ENCODE results near the gene ITPKB. TPM values are rescaled to one million over a fixed set of nuclear protein-coding genes. Genes with fewer than 3 reads are reported as not detected.

ITPKB gene
- polyA plus RNA-seq, 1 of the 3 experiments (the other 2 are of a cell fraction): 2.4 TPM

- TF ChIP-seq MXI1 (IDR thresholded peaks at IDR 0.05; ENCODE audit: low read depth, low read length): peak; percentile 69
- no peak for TF ChIP-seq FOXM1 (IDR thresholded peaks at IDR 0.05; ENCODE audit: low read depth)
- TF ChIP-seq, protein P1, sequence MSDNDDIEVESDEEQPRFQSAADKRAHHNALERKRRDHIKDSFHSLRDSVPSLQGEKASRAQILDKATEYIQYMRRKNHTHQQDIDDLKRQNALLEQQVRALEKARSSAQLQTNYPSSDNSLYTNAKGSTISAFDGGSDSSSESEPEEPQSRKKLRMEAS (IDR thresholded peaks at IDR 0.05; ENCODE audit: low read depth): peak; percentile 95
- TF ChIP-seq RXRA (IDR thresholded peaks at IDR 0.05; ENCODE audit: borderline replicate concordance, low read depth): no peak
These were observed 112.5 kb downstream of the ITPKB start (continued) for GRCh38 chr1:226626577-226626956.

GRCh38 chr1:226625832-226626576 is 113.1 kb downstream of the ITPKB start:
- whole genome bisulfite sequencing (ENCODE audit: low lambda C conversion rate): 67% methylated on average over 10 of the region's 10 CpGs
- CTCF ChIA-PET: interaction anchor here (0.6 to 3.5 kb wide), 56 partner anchors 9 to 822 kb away, joined by 3 to 20 read pairs (median 4); partner anchors contain the start of genes PARP1 and STUM
- Histone ChIP-seq H3K9ac (no peak overlapping the region), H3K79me2 (ENCODE audit: insufficient read depth) (no peaks in the 10 kb centered on the region), H3K4me1 (ENCODE audit: control insufficient read depth in 1 of 2, insufficient read depth in 2 of 2, low read depth in 1 of 2, low read length in 1 of 2) (no peaks in the 10 kb centered on the region; a peak in 1 of 4 replicates), H2AFZ (ENCODE audit: low read depth) (no peak overlapping the region), H3K4me3 (ENCODE audit: low read depth in 2 of 2, low read length in 1 of 2) (no peak overlapping the region; a peak in 1 of 4 replicates), H3F3A (replicated peaks; ENCODE audit: insufficient read depth) (no peaks in the 10 kb centered on the region), H4K20me1 (ENCODE audit: insufficient read depth) (no peaks in the 10 kb centered on the region), H3K4me2 (no peak overlapping the region), H3K27ac (ENCODE audit: low read depth in 2 of 2, low read length in 1 of 2) (no peak overlapping the region), H3K9me2 (no peaks in the 10 kb centered on the region), H3K36me3 (replicated peaks in 1 of 2; ENCODE audit: control insufficient read depth in 1 of 2, insufficient read depth in 2 of 2, low read length in 1 of 2) (no peaks in the 10 kb centered on the region), H3K9me3 (no peaks in the 10 kb centered on the region; the same call in 1 of the 2 replicates), H3K27me3 (ENCODE audit: insufficient read depth) (no peaks in the 10 kb centered on the region)
- POLR2A ChIA-PET: no interaction called here
- TF ChIP-seq RFX5 (IDR thresholded peaks at IDR 0.05; ENCODE audit: low read length) (no peak), ZBTB33 (IDR thresholded peaks at IDR 0.05; ENCODE audit: borderline replicate concordance, low read depth) (no peak), EP300 (IDR thresholded peaks at IDR 0.05; ENCODE audit: borderline replicate concordance in 1 of 2, low read depth in 1 of 2, low read length in 1 of 2) (no peak), EZH2phosphoT487 (IDR thresholded peaks at IDR 0.05; ENCODE audit: borderline replicate concordance, low read depth) (no peak), RCOR1 (IDR thresholded peaks at IDR 0.05; ENCODE audit: low read length) (no peak), JUND (IDR thresholded peaks at IDR 0.05) (no peak), RXRA (IDR thresholded peaks at IDR 0.05; ENCODE audit: borderline replicate concordance, low read depth) (no peak), TCF12 (IDR thresholded peaks at IDR 0.05) (no peak), MXI1 (IDR thresholded peaks at IDR 0.05; ENCODE audit: low read depth, low read length) (no peak), RAD21 (IDR thresholded peaks at IDR 0.05; ENCODE audit: low read length) (no peak)
- TF ChIP-seq, protein P2, sequence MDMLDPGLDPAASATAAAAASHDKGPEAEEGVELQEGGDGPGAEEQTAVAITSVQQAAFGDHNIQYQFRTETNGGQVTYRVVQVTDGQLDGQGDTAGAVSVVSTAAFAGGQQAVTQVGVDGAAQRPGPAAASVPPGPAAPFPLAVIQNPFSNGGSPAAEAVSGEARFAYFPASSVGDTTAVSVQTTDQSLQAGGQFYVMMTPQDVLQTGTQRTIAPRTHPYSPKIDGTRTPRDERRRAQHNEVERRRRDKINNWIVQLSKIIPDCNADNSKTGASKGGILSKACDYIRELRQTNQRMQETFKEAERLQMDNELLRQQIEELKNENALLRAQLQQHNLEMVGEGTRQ (IDR thresholded peaks at IDR 0.05; ENCODE audit: borderline replicate concordance, low read depth, low read length): no peak
- TF ChIP-seq, protein P1 (IDR thresholded peaks at IDR 0.05; ENCODE audit: low read depth): no peak
- DNase-seq: no peak
